ENCODE data around the gene GTF2F2. TPM values are rescaled to one million over a fixed set of nuclear protein-coding genes. Genes with fewer than 3 reads are reported as not detected.

GTF2F2 gene, protein sequence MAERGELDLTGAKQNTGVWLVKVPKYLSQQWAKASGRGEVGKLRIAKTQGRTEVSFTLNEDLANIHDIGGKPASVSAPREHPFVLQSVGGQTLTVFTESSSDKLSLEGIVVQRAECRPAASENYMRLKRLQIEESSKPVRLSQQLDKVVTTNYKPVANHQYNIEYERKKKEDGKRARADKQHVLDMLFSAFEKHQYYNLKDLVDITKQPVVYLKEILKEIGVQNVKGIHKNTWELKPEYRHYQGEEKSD
- polyA plus RNA-seq (2013, experiment 1 of 2; ENCODE audit: insufficient read length), result 22.0 TPM
- 16.6 TPM for polyA plus RNA-seq (2013, experiment 2 of 2; ENCODE audit: insufficient read length)

DNA sequence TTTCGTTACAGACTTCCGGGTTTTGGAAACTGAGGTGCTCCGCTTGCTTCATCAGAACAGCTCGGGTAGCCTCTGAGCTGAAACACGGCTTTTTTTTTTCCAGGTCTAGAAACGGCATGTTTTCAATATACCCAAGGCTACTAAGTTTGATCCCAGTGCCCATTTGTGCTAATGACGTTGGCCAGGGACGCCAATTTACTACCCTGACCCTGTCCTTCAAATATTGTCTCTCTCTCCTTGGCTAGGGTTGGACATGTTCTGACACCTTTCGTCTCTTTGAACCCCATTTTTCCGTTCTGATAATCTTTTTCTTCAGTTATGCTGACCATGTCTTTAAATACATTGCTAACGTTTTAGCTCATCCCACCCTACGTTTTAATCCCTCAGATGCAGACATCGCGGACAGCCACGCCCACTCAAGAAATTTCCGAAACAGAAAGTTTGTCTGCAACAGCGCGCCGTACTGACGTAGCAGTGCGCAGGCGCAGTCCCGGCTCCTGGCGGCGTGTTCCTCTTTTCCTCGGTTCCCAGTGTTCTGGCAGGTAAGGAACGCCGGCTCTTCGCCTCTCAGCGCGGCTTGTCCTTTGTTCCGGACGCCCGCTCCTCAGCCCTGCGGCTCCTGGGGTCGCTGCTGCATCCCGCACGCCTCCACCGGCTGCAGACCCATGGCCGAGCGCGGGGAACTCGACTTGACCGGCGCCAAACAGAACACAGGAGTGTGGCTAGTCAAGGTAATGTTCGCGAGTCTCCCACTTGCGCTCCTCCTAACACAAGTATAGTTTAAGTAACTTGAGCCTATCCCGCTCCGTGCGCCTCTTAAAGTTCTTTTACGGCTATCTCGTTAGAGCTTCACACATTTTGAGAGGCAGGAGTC, at the start of gene GTF2F2:
Gene GTF2F2, plus strand, starts transcription at position 520 of the 874 bp plus-strand sequence. Its CDS starts 146 bp downstream, at position 666.
- DNase-seq, result peak; percentile 86

DNA sequence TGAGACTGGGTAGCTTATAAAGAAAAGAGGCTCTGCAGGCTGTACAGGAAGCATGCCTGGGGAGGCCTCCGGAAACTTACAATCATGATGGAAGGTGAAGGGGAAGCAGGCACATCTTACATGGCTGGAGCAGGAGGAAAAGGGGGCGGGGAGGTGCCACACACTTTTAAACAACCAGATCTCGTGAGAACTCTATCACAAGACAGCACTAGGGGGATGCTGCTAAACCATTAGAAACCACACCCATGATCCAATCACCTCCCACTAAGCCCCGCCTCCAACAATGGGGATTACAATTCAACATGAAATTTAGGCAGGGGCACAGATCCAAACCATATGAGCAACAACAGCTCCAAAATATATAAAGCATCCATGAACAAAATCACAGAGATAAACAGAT, 46.5 kb upstream of the GTF2F2 start:
- no peak for DNase-seq

DNA sequence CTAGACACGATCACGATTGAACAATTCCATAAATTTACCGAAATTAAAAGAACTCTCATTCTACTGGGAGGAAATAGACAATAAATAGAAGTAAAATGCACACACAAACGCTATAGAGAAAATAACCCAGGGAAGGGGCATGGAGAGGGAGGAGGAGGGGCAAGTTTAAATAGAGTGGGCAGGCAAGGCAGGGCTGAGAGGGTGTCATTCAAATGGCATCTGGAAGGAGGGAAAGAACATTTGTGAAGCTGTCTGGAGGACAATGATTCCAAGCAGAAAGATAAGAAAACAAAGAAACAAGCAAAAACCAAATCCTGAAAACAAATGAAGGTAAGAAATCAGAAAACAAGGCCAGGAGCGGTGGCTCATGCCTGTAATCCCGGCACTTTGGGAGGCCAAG, 45.6 kb upstream of the GTF2F2 start:
- DNase-seq, result no peak

DNA sequence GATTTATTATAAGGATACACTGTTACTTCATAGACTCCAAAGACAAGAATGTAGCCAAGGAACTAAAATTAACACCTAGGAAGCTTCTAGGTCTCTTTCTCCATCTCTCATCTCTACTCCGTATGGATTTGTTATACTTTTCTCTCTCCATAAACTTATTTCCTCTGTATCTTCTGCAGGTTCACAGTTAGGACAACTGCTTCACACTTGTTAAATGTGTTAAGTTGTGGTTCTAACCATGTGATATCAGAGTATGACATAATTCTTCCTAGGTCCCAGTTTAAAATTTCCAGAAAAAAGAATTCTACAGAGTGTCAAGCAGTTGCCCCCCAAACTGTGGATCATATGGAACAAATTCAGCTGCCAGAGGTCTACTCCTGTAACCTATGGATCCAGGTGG, 42.3 kb upstream of the GTF2F2 start:
- DNase-seq, result no peak

DNA sequence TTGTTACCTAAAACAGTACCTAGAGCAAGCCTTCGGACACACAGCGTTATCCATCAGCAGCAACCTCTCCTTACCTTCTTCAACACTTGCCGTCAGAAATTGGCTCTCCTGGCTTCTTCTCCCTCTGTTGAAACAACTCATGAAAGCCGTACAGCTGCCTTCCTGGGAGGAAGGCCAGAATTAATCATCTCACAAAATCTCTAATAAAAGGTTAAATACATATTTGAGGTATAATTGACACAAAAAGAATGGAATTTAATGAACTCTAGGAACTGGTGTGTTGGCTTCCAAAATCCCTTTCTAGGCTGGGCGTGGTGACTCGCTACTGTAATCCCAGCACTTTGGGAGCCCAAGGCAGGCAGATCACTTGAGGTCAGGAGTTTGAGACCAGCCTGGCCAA, 37.3 kb upstream of the GTF2F2 start:
- peak; percentile 47 for DNase-seq

DNA sequence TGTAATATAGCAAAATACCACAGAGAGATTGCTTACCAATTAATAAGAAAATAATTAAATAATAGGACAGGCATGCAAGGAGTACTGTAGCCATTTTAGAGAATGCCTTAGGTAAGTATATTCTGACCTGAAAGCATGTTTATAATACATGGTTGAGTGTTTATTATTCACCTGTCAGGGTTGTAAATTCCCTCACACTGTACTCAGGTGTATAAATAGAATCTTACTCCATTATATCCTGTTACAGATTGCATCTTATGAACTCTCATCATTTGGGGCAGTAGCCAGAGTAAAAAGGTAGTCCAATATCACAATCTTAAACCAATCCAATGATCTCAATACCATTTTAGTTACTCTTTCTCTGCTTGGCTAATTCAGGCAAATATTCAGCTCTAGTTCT, 35.8 kb upstream of the GTF2F2 start:
- DNase-seq, result no peak

DNA sequence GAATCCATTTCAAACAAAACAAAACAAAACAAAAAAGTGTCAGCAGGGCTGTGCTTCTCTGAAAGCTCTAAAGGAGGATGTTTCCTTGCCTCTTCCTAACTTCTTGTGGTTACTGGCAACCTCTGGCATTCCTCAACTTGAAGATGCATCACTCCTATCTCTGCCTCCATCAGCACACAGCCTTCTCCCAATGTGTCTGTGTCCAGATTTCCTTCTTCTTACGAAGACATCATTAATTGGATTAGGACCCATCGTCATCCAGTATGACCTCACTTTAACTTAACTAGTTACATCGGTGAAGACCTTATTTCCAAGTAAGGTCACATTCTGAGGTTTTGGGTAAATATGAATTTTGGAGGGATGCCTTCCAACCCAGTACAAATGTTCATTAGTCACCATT, 33.8 kb upstream of the GTF2F2 start:
- peak; percentile 21 for DNase-seq

DNA sequence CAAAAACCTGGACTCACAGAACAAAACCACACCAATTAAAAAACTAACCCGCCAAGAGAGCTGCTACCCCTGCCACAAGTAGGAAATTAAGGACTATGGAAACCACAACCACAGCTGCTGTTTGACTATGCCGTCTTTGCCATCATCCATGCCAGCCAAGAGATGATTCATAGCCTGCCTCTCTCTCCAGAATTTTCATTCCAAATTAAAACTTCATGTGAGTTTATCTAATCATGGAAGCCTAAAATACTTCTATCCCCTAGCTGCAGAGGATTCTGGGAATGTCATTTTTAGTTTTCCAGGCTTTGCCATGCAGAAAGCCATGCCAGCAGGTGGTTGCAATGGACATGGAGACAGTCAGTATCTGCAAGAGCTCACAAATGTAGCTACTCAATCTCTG, 27.6 kb upstream of the GTF2F2 start:
- DNase-seq, result peak; percentile 3

DNA sequence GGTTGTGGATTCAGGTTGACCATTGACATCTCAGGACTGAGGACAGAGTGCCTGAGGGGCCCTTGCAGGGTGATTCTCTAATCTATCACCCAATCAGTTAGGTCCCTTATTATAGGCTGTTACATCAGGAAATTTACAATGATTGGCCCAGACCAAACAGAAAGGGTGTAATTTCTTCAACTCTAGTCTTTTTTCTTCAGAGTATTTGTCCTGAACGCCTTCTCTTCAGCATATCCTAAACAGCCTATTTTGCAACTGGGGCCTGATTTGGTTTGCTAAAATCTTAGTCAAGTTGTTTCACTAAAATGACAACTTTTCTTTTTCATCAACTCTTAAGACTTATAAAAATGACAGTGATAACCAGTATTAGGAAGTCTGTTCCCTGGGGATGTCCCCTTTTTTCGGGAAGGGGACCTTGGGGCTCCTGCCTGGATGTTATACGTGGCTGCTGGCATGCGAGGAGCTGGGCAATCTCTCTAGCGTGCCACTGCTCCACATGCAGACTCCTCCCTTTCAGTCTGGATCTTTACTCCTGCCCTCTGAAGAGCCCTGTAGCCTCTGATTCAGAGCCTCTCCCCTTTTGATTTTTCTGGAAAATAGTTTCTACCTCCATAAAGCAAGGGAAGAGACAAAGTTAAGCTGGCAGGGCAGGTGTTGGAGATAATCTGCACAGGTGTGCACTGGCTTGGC, 19.6 kb upstream of the GTF2F2 start:
- DNase-seq, result no peak

DNA sequence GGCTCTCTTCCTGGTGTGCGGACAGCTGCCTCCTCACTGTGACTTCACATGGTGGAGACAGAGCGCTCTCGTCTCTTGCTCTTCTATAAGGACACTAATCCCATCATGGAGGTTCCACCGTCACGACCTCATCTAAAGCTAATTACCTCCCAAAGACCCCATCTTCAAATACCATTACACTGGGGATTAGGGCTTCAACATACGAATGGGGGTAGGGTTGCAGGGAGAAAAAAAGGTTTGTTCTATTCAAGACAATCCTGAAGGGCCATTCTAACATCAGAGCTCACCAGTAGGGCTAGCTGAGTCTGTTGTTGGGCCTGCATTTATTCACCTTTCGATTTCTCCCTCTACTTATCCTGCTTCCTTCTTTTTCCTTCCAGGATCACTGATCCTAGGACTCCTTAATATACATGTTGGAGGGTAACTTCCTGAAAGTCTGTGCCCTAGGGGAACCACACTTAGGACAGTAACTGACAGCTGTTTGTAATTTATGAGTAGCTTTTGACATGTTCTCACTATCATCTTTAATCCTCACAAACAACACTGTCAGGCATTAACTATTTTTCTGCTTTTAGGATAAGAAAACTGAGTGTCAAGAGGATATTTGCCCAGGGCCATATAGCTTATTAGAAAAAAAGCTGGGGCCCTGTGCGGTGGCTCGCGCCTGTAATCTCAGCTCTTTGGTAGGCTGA, 18.8 kb upstream of the GTF2F2 start:
- DNase-seq, result no peak

DNA sequence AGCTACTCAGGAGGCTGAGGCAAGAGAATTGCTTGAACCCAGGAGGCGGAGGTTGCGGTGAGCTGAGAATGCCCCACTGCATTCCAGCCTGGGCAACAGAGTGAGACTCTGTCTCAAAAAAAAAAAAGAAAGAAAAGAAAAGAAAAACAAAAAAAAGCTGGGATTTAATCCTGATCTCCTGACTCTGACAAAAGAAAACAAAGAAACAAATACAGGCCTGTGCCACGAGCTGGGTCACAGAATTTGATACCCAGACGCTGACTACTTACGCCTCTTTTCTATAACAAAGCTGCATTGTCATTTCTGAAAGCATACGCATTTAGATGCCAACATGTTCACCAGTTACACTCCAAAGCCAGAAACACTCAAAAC, 18.2 kb upstream of the GTF2F2 start:
- no peak for DNase-seq

DNA sequence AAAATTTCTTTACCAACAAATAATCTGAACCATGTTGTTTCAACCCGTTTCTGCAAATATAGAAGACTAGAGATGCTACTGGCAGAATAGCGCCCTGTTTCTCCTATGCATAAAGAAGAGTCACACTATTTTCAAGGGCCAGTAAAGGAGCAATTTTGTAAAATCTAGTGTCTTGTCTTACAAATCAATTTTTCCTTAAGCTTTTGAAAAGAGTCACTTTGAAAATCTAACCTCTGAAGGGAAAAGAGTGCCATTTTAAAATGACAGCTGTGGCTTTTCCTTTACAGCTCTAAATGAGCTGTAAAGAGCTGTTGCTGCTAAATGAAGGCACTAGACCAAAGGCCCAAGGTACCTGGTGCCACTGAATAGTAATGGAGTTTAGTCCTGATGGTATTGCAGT, 16.9 kb upstream of the GTF2F2 start:
- DNase-seq, result no peak

DNA sequence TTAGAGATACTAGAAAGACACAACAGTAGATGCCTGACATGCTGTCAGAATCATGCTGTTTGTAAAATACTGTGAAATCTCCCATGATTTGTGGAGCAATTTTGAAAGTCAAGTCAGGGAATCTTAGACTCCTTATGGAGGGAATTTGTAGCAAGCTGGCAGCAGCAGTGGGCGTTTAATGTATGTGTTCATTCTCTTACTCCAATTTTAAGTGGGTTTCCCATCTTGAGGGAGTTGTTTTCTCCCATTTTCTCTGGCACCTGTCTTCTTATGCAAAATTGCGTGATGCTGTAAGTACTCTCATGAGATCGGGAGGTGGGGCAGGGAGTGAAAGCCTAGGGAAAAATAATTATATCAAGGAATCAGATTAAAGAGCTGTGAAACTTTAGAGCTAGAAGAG, 16.0 kb upstream of the GTF2F2 start:
- no peak for DNase-seq

DNA sequence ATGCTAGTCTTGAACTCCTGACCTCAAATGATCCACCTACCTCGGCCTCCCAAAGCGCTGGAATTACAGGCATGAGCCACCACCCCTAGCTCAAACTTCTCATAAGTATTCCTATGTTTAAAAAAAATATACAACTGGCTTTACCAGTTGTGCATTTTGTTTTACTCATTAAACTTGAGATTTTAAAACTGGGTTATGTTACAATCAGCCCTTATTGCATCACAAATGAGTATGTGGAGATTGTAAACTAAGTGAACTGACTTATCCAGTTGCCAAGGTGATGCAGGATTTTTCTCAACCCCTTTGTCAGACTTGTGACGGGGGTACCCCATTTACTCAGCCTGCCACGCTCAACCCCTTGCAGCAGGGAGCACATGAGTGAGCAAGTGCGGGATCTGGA, 14.4 kb upstream of the GTF2F2 start:
- DNase-seq, result no peak

DNA sequence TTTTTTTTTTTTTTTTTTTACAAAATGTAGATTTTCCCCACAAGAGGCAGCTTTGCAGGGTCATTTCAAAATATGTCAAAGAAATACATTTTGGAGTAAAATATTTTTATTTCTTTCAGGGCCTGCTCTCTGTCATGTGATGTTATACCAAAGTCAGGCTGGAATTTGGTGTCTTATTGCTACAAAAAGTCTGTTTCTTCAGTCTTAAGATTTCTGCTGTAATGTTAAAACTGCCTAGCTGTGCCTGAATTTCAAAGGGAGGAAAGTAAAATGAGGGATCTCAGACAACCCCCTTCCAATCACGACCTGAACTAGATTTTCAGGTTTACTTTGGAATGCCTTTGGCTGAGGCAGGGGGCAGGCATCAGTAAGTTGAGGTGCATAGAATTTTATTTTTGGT, 12.8 kb upstream of the GTF2F2 start:
- no peak for DNase-seq

DNA sequence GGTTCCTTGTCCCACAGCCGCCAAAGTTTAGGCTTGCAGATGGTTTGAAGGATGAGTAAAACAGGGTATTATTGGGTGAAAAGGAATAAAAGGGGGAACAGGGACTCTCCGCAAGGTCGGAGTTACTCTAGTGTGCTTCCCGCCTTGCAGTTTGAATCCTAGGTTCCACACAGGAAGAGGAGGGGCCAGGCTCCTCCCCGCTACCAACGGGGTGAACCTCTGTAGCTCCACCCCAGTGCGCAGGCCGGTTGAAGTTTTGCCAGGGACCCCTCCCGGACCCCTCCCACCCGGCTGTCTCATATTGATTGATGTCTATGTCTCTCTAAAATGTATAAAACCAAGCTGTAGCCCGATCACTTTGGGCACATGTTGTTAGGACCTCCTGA, 11.6 kb upstream of the GTF2F2 start:
- no peak for DNase-seq

DNA sequence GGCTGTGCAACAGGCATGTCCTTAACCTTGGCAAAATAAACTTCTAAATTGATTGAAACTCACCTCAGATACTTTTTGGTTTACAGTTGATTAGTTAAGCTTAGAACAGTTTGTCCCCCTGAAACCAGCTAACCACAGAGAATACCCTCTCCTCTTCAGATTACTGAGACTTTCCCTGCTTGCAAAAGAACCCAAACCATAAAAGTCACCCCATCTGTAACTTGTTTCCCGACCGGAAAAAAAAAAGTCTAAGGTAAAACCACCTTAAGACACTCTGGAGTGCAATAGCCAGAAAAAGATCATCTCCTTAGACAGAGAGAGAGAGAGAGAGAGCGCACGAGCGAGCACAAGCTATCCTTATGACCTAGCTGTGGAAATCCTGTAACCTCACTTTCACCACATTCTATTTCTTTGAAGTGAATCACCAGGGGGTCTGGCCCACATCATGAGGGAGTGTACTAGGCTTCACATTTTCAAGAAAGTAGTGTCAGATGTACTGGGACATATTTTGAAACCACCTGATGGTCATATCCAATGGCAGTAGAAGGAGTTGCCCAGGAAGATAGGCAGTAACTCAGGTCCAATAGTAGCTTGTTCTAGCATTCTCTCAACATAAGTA, 11.1 kb upstream of the GTF2F2 start:
- DNase-seq, result peak; percentile 8

DNA sequence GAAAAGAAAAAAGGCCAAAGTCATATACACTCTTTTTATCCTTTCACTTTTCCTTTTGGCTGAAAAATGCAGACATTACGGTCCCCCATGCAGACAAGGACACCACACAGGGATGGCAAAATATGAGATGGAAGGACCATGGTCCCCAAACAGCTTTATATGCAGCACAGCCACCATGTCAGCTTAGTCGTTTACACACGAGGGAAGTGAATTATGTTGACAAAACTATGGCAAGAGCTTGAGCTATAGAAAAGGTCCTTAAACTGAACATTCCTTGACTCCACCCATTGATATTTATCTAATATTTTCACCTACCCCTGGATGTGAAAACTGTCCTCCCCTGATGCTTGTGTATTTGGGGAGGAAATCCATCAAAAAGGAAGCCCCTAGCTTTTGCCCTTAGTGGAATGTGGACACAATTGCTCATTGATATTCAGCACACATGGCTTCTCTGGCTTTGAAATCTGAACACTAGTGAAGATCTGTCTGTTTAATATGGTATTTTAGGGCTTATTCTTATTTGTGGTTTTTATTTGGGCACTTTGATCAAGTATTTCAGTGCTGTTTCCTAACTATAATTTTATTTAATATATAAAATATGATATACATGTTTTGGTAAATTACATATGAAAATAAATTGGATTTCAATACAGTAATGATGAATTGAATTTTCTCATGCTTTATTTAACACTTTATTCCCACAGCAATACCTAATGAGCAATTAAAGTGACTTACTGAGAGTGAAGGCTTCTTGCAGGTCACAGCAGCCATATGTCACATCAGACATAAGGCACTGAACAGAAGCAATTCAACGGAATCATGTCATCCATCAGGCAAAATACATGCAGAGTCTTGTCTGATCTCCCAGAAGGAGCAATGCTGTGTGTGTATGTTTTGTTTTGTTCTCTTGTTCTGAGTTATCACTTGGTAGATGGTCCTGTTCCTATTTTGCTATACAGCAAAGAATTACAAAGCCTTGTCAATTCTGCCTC, 6.8 kb upstream of the GTF2F2 start:
- no peak for DNase-seq

DNA sequence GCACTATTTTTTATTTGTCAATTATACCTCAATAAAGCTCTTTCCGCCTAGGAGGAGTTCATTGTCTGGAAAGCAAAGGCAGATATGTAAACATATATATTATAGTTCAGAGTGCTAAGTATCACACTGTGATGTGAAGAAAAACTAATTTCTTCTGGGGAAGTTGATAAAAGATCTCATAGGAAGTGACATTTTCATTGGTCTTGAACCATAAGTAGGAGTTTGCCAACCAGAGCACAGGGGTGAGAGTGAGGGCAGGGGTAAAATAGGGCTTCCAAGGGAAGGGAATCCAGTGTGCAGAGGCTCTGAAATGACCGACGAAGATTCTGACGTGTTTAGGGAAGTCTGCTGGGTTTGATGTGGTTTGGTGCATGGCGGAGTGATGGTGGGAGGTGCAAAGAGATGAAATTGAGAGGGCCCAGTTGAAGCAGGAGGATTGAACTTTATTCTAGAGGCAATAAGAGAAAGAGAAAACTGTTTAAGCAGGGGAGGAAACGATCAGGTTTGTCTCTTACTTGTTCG, 780 bp upstream of the GTF2F2 start:
- peak; percentile 36 for DNase-seq

DNA sequence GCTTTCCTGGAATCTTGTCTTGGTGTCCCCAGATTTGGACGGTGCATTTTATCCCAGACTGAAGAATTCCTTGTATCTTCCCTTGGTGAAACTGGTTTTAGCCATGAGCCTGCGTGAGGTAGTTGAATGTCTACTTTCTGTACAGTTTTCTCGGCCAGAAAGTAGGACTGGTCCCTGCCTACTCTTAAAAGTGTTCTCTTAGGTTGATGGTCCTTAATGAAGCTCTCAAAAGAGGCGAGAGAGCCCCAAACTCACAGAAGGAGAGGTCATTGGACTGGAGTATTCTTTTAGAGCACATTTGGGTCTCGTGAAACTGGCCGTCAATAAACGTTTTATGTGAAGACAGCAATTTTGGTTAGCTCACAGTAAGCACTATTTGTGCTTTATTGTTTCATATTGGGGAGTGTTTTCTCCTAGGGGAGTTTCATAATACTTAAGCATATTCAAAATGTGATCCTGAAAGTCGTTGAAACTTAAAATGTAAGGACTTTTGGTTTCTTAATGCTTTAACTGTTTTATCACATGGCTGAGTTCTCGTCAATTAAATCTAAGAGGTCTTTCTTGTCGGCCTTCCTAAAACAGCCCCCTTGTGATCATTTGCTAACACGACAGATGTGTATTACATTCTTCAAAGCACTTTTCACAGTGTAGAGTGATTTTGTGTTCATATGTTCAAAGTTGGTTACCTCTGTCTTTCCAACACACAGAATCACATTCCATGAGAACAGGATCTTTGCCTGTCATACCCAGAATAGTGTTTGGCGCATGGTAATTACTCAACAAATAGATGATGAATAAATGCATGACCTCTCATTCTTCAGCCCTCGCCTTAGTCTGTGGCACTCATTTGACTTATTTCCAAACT, 889 bp downstream of the GTF2F2 start:
- peak; percentile 9 for DNase-seq
